C4-2B (cell line): ENCODE measurements around the gene P2RY8.

Source experiments
- ZFX ChIP-seq: fragments of 450-650 bp; IDR thresholded peaks from 2 replicates; pipeline ENCODE4 v1.6.1; 2017
- TF ChIP-seq, protein P1 (sequence below): fragments of 450-650 bp; conservative IDR thresholded peaks from 2 replicates; pipeline ENCODE4 v1.5.1; 2017; ENCODE audit warnings: mild to moderate bottlenecking

DNA sequence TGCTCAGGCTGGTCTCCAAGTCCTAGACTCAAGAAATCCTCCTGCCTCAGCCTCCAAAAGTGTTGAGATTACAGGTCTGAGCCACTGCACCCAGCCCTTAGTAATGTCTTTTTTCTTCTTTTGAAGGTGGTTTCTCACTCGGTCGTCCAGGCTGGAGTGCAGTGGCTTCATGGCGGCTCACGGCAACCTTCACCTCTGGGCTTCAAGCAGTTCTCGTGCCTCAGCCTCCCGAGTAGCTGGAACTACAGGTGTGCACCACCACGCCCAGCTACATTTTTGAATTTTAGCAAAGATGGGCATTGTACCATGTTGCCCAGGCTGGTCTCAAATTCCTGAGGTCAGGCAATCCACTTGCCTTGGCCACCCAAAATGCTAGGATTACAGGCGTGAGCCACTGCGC lies 52.0 kb downstream of the P2RY8 start:
- TF ChIP-seq, protein P1, sequence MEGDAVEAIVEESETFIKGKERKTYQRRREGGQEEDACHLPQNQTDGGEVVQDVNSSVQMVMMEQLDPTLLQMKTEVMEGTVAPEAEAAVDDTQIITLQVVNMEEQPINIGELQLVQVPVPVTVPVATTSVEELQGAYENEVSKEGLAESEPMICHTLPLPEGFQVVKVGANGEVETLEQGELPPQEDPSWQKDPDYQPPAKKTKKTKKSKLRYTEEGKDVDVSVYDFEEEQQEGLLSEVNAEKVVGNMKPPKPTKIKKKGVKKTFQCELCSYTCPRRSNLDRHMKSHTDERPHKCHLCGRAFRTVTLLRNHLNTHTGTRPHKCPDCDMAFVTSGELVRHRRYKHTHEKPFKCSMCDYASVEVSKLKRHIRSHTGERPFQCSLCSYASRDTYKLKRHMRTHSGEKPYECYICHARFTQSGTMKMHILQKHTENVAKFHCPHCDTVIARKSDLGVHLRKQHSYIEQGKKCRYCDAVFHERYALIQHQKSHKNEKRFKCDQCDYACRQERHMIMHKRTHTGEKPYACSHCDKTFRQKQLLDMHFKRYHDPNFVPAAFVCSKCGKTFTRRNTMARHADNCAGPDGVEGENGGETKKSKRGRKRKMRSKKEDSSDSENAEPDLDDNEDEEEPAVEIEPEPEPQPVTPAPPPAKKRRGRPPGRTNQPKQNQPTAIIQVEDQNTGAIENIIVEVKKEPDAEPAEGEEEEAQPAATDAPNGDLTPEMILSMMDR: no peak
- TF ChIP-seq ZFX: no peak
